Keratinocyte (primary cell): Measurements from ENCODE around the gene CHMP1B. TPM values are rescaled to one million over a fixed set of nuclear protein-coding genes. Genes with fewer than 3 reads are reported as not detected.

ENCODE experiments used
- DNase-seq: peaks from one replicate; pipeline ENCODE4 v3.0.0-alpha.2; 2011; ENCODE audit warnings: low read depth, missing footprints, low spot score
- FAIRE-seq: peaks from 2 replicates; lab custom pipeline; 2011; peaks lifted over from hg19 to GRCh38; lab: Jason Lieb, UNC
- H2AFZ ChIP-seq: 2 replicates; pipeline ENCODE4 v1.6.0; 2012; ENCODE audit warnings: low read length, control low read depth, inconsistent platforms; ENCODE audit not compliant: control insufficient read depth
- H3K27ac ChIP-seq: 2 replicates; pipeline ENCODE4 v1.5.1; 2011; ENCODE audit warnings: low read length; ENCODE audit not compliant: control insufficient read depth, insufficient read depth
- H3K27me3 ChIP-seq: 3 replicates; pipeline ENCODE4 v1.6.0; 2011; ENCODE audit warnings: low read length; ENCODE audit not compliant: control insufficient read depth, insufficient read depth; ENCODE audit errors: extremely low read depth
- H3K36me3 ChIP-seq, 2 experiments: 2 replicates in 1 of 2; 3 replicates in 1 of 2; pipeline ENCODE4 v1.5.1; 2011; ENCODE audit warnings: low read length in 2 of 2, mild to moderate bottlenecking in 1 of 2; ENCODE audit not compliant: control insufficient read depth in 2 of 2, insufficient read depth in 2 of 2; ENCODE audit errors: extremely low read depth in 1 of 2
- H3K4me1 ChIP-seq: 3 replicates; pipeline ENCODE4 v1.5.1; 2011; ENCODE audit warnings: low read length; ENCODE audit not compliant: control insufficient read depth, insufficient read depth; ENCODE audit errors: extremely low read depth
- H3K4me2 ChIP-seq: 3 replicates; pipeline ENCODE4 v1.6.0; 2011; ENCODE audit warnings: low read depth, low read length; ENCODE audit not compliant: control insufficient read depth, insufficient read depth; ENCODE audit errors: extremely low read depth
- H3K4me3 ChIP-seq, 3 experiments: fragments of 200-600 bp in 1 of 3; sonication (generic) in 1 of 3; 2 replicates in 2 of 3; 3 replicates in 1 of 3; pipeline ENCODE4 v1.5.1; 2011 to 2016; ENCODE audit warnings: low read length in 3 of 3, mild to moderate bottlenecking in 3 of 3, control low read depth in 2 of 3, inconsistent platforms in 1 of 3, low read depth in 1 of 3, mixed read lengths in 1 of 3, mixed run types in 1 of 3, moderate library complexity in 1 of 3; ENCODE audit not compliant: control insufficient read depth in 2 of 3, insufficient read depth in 2 of 3; ENCODE audit errors: extremely low read depth in 1 of 3
- H3K79me2 ChIP-seq: 2 replicates; pipeline ENCODE4 v1.6.0; 2012; ENCODE audit warnings: low read length; ENCODE audit not compliant: control insufficient read depth, insufficient read depth
- H3K9ac ChIP-seq: 3 replicates; pipeline ENCODE4 v1.6.0; 2011; ENCODE audit warnings: low read length; ENCODE audit not compliant: control insufficient read depth, insufficient read depth; ENCODE audit errors: extremely low read depth
- H3K9me1 ChIP-seq: 3 replicates; pipeline ENCODE4 v1.6.0; 2011; ENCODE audit warnings: low read length; ENCODE audit not compliant: control insufficient read depth, insufficient read depth; ENCODE audit errors: extremely low read depth
- H3K9me3 ChIP-seq: 2 replicates; pipeline ENCODE4 v1.5.1; 2012; ENCODE audit warnings: low read depth, low read length; ENCODE audit not compliant: control insufficient read depth
- H4K20me1 ChIP-seq: 3 replicates; pipeline ENCODE4 v1.6.0; 2011; ENCODE audit warnings: low read length; ENCODE audit not compliant: control insufficient read depth, insufficient read depth; ENCODE audit errors: extremely low read depth
- CTCF ChIP-seq, 3 experiments: IDR thresholded peaks in 1 of 3; conservative IDR thresholded peaks in 1 of 3; optimal IDR thresholded peaks in 1 of 3; 2 replicates in 2 of 3; 3 replicates in 1 of 3; pipeline versions ENCODE3 to v1.5.1; 2011; ENCODE audit warnings: low read length in 3 of 3, mild to moderate bottlenecking in 3 of 3, moderate library complexity in 2 of 3, control low read depth in 1 of 3, inconsistent platforms in 1 of 3; ENCODE audit not compliant: insufficient read depth in 2 of 3; ENCODE audit errors: extremely low read depth in 1 of 3
- EZH2 ChIP-seq: IDR thresholded peaks from one replicate; pipeline ENCODE4 v1.6.1; 2012; ENCODE audit warnings: inconsistent platforms, mild to moderate bottlenecking, low read length, moderate library complexity
- dilution Hi-C: fragments of 300-500 bp; cut with MboI; formaldehyde crosslinking; loops from one replicate; pipeline ENCODE4 v1.7.0; 2020; ENCODE audit warnings: low sequenced_read_pairs; ENCODE audit not compliant: extremely low pct_ligation_motif_present
- polyA plus RNA-seq, 5 experiments: library from polyadenylated mRNA; depleted of rRNA in 3 of 5; stranded (reverse) in 3 of 5; stranded (forward) in 1 of 5; unstranded in 1 of 5; fragments of >200 nt; gene quantifications; 1 replicate in 1 of 5; 2 replicates in 3 of 5; 3 replicates in 1 of 5; pipeline versions ENCODE4 v1.2.1 to v1.2.3, GENCODE V29; 2011 to 2012; ENCODE audit warnings: missing spikeins in 2 of 5, low read depth in 1 of 5, low replicate concordance in 1 of 5

The CHMP1B gene
- polyA plus RNA-seq, 1 donor (not counting 4 experiments of a cell fraction or from before 2014, with no cell fraction given): 54.7 TPM

- H3K27ac ChIP-seq: no peak overlapping the region
- H3K79me2 ChIP-seq: no peaks in the 10 kb centered on the region
- no peaks in the 10 kb centered on the region for H3K9me1 ChIP-seq
- H3K27me3 ChIP-seq: no peaks in the 10 kb centered on the region
- no peaks in the 10 kb centered on the region for H4K20me1 ChIP-seq
- peaks cover 0 to 2% of the 10 kb centered on the region in 2 experiments for H3K36me3 ChIP-seq
- no peak overlapping the region for H2AFZ ChIP-seq
- H3K9me3 ChIP-seq: no peaks in the 10 kb centered on the region
- no peak for FAIRE-seq
- H3K4me3 ChIP-seq: no peak overlapping the region
- H3K4me2 ChIP-seq: no peak overlapping the region
- H3K9ac ChIP-seq: no peak overlapping the region
- dilution Hi-C loops: no loop called here
- TF ChIP-seq CTCF (optimal IDR thresholded peaks at IDR 0.05 in 1 of 3, IDR thresholded peaks at IDR 0.05 in 1 of 3, conservative IDR thresholded peaks at IDR 0.05 in 1 of 3; ENCODE audit: extremely low read depth in 1 of 3, insufficient read depth in 2 of 3, low read length in 3 of 3) (no peak), EZH2 (no peak)
- peaks cover 10% of the 10 kb centered on the region for H3K4me1 ChIP-seq
- DNase-seq: no peak
Observed at GRCh38 chr18:11864471-11864870, 13.3 kb downstream of the CHMP1B start.

- Histone ChIP-seq H3K27me3 (no peaks in the 10 kb centered on the region), H3K27ac (no peak overlapping the region), H3K4me3 (no peak overlapping the region), H3K36me3 (peaks cover 0 to 2% of the 10 kb centered on the region in 2 experiments), H3K9me3 (no peaks in the 10 kb centered on the region), H3K9ac (no peak overlapping the region), H3K79me2 (no peaks in the 10 kb centered on the region), H2AFZ (no peak overlapping the region), H4K20me1 (no peaks in the 10 kb centered on the region), H3K9me1 (no peaks in the 10 kb centered on the region), H3K4me1 (peaks cover 6% of the 10 kb centered on the region), H3K4me2 (no peak overlapping the region)
- DNase-seq: no peak
- dilution Hi-C loops: no loop called here
- TF ChIP-seq CTCF (optimal IDR thresholded peaks at IDR 0.05 in 1 of 3, IDR thresholded peaks at IDR 0.05 in 1 of 3, conservative IDR thresholded peaks at IDR 0.05 in 1 of 3; ENCODE audit: extremely low read depth in 1 of 3, insufficient read depth in 2 of 3, low read length in 3 of 3) (no peak), EZH2 (no peak)
- FAIRE-seq: no peak
Observed at GRCh38 chr18:11865071-11865470, 13.9 kb downstream of the CHMP1B start.
